CD4-positive, alpha-beta T cell (primary cell): Measurements from ENCODE around the gene C19orf47. TPM values are rescaled to one million over a fixed set of nuclear protein-coding genes. Genes with fewer than 3 reads are reported as not detected.

Experiments
- ATAC-seq: fragments of 200-7000 bp; cut with Tn5 transposase; one replicate; pipeline ENCODE4 v1.10.0; 2022; ENCODE audit warnings: mild to moderate bottlenecking; ENCODE audit not compliant: poor library complexity
- CTCF ChIA-PET: fragments of 350-600 bp; sonication (Branson Sonifier 250); formaldehyde crosslinking; loops from one replicate; lab custom pipeline; 2021; ENCODE audit warnings: antibody characterized with exemption, inconsistent platforms; lab: Charles Lee
- POLR2A ChIA-PET: fragments of 350-600 bp; sonication (Branson Sonifier 250); formaldehyde crosslinking; loops from one replicate; lab custom pipeline; 2021; ENCODE audit warnings: antibody characterized with exemption, inconsistent platforms; lab: Charles Lee
- DNase-seq, 14 experiments: peaks; one replicate each; pipeline ENCODE4 v3.0.0-alpha.2; 2013 to 2020; ENCODE audit warnings: mixed read lengths in 2 of 14
- H3K27ac ChIP-seq, 2 donors: one replicate each; pipeline versions ENCODE4 v1.5.1 to v1.7.0; 2013; ENCODE audit warnings: low read length in 2 of 2, low read depth in 1 of 2, mild to moderate bottlenecking in 1 of 2
- H3K27me3 ChIP-seq, 2 experiments: 1 replicate in 1 of 2; 2 replicates in 1 of 2; pipeline versions ENCODE4 v1.6.1 to v1.7.0; 2013; ENCODE audit warnings: low read length in 2 of 2, control low read depth in 1 of 2, mild to moderate bottlenecking in 1 of 2, moderate library complexity in 1 of 2; ENCODE audit not compliant: insufficient read depth in 2 of 2, control insufficient read depth in 1 of 2
- H3K36me3 ChIP-seq: one replicate; pipeline ENCODE4 v1.6.1; 2013; ENCODE audit warnings: low read length, control low read depth; ENCODE audit not compliant: insufficient read depth
- H3K4me1 ChIP-seq: one replicate; pipeline ENCODE4 v1.6.1; 2013; ENCODE audit warnings: low read length, control low read depth; ENCODE audit not compliant: insufficient read depth
- H3K4me3 ChIP-seq: one replicate; pipeline ENCODE4 v1.5.1; 2013; ENCODE audit warnings: mild to moderate bottlenecking, low read length, moderate library complexity
- H3K9me3 ChIP-seq, 2 experiments: 1 replicate in 1 of 2; 2 replicates in 1 of 2; pipeline versions ENCODE4 v1.6.1 to v1.7.0; 2013; ENCODE audit warnings: low read length in 2 of 2, mild to moderate bottlenecking in 2 of 2, control low read depth in 1 of 2, moderate library complexity in 1 of 2; ENCODE audit not compliant: control insufficient read depth in 1 of 2, insufficient read depth in 1 of 2
- H3K27ac Mint-ChIP-seq: one replicate; pipeline ENCODE4 v1.8.0; 2020; ENCODE audit warnings: mixed read lengths
- H3K27me3 Mint-ChIP-seq: one replicate; pipeline ENCODE4 v1.8.0; 2021; ENCODE audit warnings: mixed read lengths
- H3K36me3 Mint-ChIP-seq: one replicate; pipeline ENCODE4 v1.8.0; 2021; ENCODE audit warnings: low read depth, mixed read lengths
- H3K4me1 Mint-ChIP-seq: one replicate; pipeline ENCODE4 v1.8.0; 2021; ENCODE audit warnings: low read depth, mixed read lengths
- H3K4me3 Mint-ChIP-seq: one replicate; pipeline ENCODE4 v1.8.0; 2020; ENCODE audit warnings: mild to moderate bottlenecking, mixed read lengths
- H3K9me3 Mint-ChIP-seq: one replicate; pipeline ENCODE4 v1.8.0; 2020; ENCODE audit warnings: mixed read lengths
- intact Hi-C, 2 experiments: fragments of 100-400 bp; cut with DNase I in 1 of 2; cut with micrococcal nuclease in 1 of 2; formaldehyde crosslinking; loops; one replicate each; pipeline versions ENCODE4 v1.15.1 to v1.9.0; 2023 to 2025; cut with DNase I, micrococcal nuclease
- total RNA-seq, 174 experiments: library from RNA in 2 of 174; stranded (reverse) in 2 of 174; gene quantifications; one replicate each; pipeline ENCODE4 v1.2.3 and lab custom pipeline; 2021 to 2026
- TF ChIP-seq, protein P1 (sequence below): fragments of 200-600 bp; IDR thresholded peaks from one replicate; pipeline ENCODE4 v1.8.0; 2022; ENCODE audit warnings: antibody characterized with exemption, mild to moderate bottlenecking

C19orf47 gene
- total RNA-seq, 2 experiments from 2014 or later = 10.1 to 11.2 TPM

DNA sequence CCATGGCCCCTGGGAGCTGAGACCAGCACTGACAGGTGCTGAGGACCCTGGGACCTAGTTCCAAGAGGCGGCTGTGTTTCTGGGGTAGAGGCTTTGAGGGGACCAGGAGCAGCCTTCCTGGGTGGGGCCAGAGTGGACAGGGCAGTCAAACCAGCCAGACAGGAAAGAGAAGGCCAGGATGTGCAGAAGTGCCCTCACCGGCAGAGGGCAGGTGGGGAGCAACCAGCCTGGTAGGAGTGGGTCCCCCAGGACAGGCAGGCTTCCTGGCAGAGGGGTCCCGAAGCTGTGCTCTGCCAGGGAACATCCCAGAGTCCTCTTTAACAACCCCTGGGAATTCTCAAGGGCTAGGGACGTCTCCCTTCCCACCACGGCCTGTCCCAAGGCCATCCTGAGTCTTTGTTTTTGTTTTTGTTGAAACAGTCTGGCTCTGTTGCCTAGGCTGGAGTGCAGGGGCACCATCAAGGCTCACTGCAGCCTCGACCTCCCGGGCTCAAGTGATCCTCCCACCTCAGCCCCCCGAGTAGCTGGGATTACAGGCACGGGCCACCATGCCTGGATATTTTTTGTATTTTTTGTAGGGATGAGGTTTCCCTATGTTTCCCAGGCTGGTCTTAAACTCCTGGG is 44.8 kb upstream of the C19orf47 start:
- Histone ChIP-seq H3K4me1 (no peaks in the 10 kb centered on the region), H3K36me3 (no peaks in the 10 kb centered on the region), H3K27me3 (no peaks in the 10 kb centered on the region), H3K4me3 (no peak overlapping the region), H3K27ac (no peak overlapping the region), H3K9me3 (no peaks in the 10 kb centered on the region)
- Mint-ChIP-seq H3K9me3 (no peaks in the 10 kb centered on the region), H3K27me3 (no peaks in the 10 kb centered on the region), H3K27ac (no peak overlapping the region), H3K4me1 (no peaks in the 10 kb centered on the region), H3K4me3 (no peak overlapping the region), H3K36me3 (no peaks in the 10 kb centered on the region)
- POLR2A ChIA-PET = no interaction called here
- DNase-seq (no peak), ATAC-seq (no peak)
- CTCF ChIA-PET = interaction anchor here (0.5 kb wide), 1 partner anchor 28 kb away, joined by 3 read pairs; no protein-coding TSS in a partner anchor
- TF ChIP-seq, protein P1, sequence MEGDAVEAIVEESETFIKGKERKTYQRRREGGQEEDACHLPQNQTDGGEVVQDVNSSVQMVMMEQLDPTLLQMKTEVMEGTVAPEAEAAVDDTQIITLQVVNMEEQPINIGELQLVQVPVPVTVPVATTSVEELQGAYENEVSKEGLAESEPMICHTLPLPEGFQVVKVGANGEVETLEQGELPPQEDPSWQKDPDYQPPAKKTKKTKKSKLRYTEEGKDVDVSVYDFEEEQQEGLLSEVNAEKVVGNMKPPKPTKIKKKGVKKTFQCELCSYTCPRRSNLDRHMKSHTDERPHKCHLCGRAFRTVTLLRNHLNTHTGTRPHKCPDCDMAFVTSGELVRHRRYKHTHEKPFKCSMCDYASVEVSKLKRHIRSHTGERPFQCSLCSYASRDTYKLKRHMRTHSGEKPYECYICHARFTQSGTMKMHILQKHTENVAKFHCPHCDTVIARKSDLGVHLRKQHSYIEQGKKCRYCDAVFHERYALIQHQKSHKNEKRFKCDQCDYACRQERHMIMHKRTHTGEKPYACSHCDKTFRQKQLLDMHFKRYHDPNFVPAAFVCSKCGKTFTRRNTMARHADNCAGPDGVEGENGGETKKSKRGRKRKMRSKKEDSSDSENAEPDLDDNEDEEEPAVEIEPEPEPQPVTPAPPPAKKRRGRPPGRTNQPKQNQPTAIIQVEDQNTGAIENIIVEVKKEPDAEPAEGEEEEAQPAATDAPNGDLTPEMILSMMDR = no peak
- intact Hi-C loops = no loop called here

DNA sequence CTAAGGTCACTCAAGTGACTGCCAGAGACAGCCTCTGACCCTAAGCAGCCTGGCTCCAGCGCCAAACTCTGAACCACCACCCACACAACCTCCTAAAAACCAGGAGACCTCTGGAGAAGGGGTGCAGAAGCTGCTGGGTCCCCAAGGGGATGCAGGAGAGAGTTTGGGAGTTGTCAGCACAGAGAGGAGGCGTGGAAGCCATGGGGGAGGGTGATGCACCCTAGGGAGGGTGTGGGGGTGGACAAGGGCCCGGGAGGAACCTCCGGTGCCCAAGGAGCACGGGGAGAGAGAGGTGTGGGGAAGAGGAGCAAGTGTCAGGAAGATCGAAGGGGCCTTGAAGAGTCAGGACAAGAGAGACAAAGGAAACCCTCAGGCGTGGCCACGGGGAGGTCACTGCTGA is 43.9 kb upstream of the C19orf47 start:
- no peak overlapping the region for H3K4me3 Mint-ChIP-seq
- Histone ChIP-seq H3K4me1 (no peaks in the 10 kb centered on the region), H3K4me3 (no peak overlapping the region), H3K36me3 (no peaks in the 10 kb centered on the region), H3K27ac (no peak overlapping the region), H3K27me3 (no peaks in the 10 kb centered on the region), H3K9me3 (no peaks in the 10 kb centered on the region)
- intact Hi-C loops = no loop called here
- CTCF ChIA-PET = no interaction called here
- no peaks in the 10 kb centered on the region for H3K36me3 Mint-ChIP-seq
- TF ChIP-seq, protein P1 = no peak
- POLR2A ChIA-PET = no interaction called here
- H3K4me1 Mint-ChIP-seq = no peaks in the 10 kb centered on the region
- ATAC-seq (no peak), DNase-seq (no peak)
- H3K9me3 Mint-ChIP-seq = no peaks in the 10 kb centered on the region
- no peak overlapping the region for H3K27ac Mint-ChIP-seq
- no peaks in the 10 kb centered on the region for H3K27me3 Mint-ChIP-seq

DNA sequence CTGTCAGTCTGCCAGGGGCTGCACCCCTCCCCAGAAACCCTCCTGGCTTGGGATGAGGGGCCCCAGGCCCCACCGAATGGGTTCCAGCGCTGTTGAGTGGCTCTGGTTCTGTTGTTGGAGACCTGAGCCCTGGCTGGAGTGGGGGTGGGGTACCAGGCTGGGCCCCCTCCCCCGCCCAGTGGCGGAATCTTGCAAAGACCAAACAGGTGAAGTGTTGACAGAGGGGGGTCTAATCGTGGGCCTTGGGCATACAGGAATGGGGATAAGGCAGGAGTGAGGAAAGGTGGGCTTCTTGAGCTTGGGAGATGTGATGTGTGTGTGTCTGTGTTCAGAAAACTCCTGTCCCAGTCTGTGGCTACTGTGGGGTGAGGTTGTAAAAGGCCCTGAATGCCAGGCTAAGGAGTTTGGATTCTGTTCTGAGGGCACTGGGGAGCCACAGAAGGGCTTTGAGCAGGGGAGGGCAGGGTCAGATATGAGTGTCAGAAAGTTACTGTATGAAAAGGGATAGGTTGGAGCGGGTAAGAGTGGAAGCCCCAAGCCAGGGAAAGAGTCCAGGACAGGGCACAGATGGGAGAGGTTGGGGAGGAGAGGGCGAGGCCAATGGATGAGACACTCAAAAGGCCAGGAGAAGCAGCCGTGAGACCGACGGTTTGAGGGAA is 42.0 kb upstream of the C19orf47 start, which contains the start of gene HIPK4:
Gene HIPK4, minus strand, starts transcription at position 98 of the 659 bp plus-strand sequence. CDS start 279 bp downstream, outside the sequence.
- H3K27ac Mint-ChIP-seq = no peak within 1 kb of the TSS
- intact Hi-C loops = no loop called here
- no peaks in the 10 kb centered on the region for H3K36me3 Mint-ChIP-seq
- H3K4me1 ChIP-seq = no peaks in the 10 kb centered on the region
- no peak within 1 kb of the TSS for H3K4me3 Mint-ChIP-seq
- H3K4me3 ChIP-seq = no peak within 1 kb of the TSS
- ATAC-seq (no peak), DNase-seq (no peak)
- TF ChIP-seq, protein P1 = no peak
- no peaks in the 10 kb centered on the region for H3K27me3 ChIP-seq
- no peaks in the 10 kb centered on the region for H3K36me3 ChIP-seq
- no peaks in the 10 kb centered on the region for H3K27me3 Mint-ChIP-seq
- no peaks in the 10 kb centered on the region for H3K9me3 Mint-ChIP-seq
- no peak within 1 kb of the TSS for H3K27ac ChIP-seq
- no peaks in the 10 kb centered on the region for H3K9me3 ChIP-seq
- ChIA-PET CTCF (no interaction called here), POLR2A (no interaction called here)
- no peaks in the 10 kb centered on the region for H3K4me1 Mint-ChIP-seq
